Stimulated activated CD4-positive, alpha-beta T cell treated with anti-CD3 and anti-CD28 coated beads, Interleukin-15, amount 100 ng/mL, for 48 hours (primary cell): Measurements from ENCODE around the gene DDX11.
"Not testable (repeated sequence)": the region's sequence is repeated elsewhere in the genome, so short reads cannot be mapped to it uniquely, and the experiment has no call there.

ENCODE experiments used
- DNase-seq, 2 donors: peaks; one replicate each; pipeline ENCODE4 v3.0.0-alpha.2; 2020; ENCODE audit warnings: low read depth in 2 of 2

Gene DDX11

GRCh38 chr12:31067656-31068055 is 6.0 kb upstream of the DDX11 start:
- not testable (repeated sequence) for DNase-seq

GRCh38 chr12:31070971-31071740 is 2.5 kb upstream of the DDX11 start:
- not testable (repeated sequence) for DNase-seq

DNA sequence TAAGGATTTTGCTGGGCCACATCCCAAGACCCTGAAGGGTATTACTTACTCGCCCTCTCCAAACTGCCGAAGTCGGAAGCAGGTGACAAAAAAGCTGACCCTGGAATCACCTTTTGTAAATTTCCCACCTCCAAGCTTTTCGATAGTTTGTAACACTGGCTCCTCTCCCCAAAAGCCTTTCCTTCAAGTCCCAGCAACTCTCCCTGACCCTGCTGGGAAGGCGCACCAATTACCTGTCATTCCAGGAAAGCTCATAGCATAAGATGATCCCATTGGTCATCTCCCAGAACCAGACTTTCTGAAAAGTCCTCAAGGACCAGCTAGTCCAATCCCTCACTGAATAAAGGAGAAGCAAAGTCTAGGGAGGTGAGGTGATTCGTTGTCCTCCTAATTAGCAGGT is 698 bp upstream of the DDX11 start:
- not testable (repeated sequence) for DNase-seq

- not testable (repeated sequence) for DNase-seq
Observed at GRCh38 chr12:31074333-31074874, 744 bp downstream of the DDX11 start.

- not testable (repeated sequence) for DNase-seq
Observed at GRCh38 chr12:31076150-31076549, 2.5 kb downstream of the DDX11 start.

- DNase-seq: not testable (repeated sequence)
Observed at GRCh38 chr12:31077095-31077494, 3.4 kb downstream of the DDX11 start.

DNA sequence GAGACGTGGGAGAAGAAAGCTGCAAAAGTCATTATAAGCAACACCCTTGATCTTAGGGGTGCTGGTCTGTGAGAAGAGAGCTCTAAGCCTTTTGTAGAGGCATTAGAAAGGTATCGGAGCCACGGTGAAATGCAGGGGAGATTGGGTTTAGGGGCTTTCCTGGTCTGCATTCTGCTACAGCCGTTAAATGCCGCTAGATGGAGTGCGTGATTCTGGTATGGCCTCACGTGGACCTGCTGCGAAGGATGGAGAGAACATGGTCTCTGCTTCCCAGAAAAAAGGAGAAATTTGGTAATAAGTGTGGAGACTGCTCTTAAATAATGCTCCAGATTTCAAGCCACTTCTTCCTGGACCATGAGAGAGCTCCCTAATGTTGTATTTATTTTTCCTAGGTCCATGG is 4.3 kb downstream of the DDX11 start:
- DNase-seq: not testable (repeated sequence)

DNA sequence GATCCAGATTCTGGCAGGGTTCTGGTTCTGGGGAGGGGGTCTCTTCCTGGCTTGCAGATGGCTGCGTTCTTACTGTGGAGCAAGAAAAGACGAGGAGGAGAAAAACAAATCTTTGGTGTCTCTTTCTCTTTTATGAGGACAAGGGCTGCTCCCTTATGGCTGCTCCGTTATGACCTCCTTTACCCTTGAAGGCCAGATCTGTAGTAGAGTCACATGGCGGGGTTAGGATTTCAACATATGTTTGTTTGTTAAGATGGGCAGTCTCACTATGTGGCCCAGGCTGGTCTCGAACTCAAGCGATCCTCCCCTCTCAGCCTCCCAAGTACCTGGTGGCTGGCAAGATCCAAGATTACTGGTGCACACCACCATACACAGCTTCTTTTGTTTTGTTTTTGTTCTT is 5.8 kb downstream of the DDX11 start:
- not testable (repeated sequence) for DNase-seq

- DNase-seq: not testable (repeated sequence)
Observed at GRCh38 chr12:31080221-31080620, 6.6 kb downstream of the DDX11 start.

GRCh38 chr12:31081274-31081673 is 7.6 kb downstream of the DDX11 start:
- DNase-seq: not testable (repeated sequence)

DNA sequence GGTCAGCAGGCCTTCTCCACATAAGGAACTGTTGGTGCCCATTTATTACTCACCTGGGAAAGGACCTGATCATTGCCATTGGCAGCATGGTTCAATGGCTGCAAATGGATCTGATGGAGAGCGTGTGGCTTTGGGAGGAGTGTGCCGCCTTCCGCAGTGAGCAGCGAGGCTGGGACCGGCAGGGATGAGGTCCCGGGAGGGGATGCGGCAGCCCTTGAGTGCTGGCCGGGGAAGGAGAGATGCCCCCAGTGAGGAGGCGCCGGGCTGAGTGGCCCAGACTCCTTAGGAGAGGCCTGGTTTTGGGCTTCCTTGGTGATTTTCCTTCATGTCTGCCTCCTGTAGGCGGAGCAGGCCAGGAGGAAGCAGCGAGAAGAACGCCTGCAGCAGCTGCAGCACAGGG is 10.6 kb downstream of the DDX11 start:
- not testable (repeated sequence) for DNase-seq

- DNase-seq: not testable (repeated sequence)
Observed at GRCh38 chr12:31086032-31086431, 12.4 kb downstream of the DDX11 start.

- DNase-seq: not testable (repeated sequence)
Observed at GRCh38 chr12:31087486-31087885, 13.8 kb downstream of the DDX11 start.

- DNase-seq: not testable (repeated sequence)
Observed at GRCh38 chr12:31087956-31088355, 14.3 kb downstream of the DDX11 start.

GRCh38 chr12:31089072-31089471 is 15.4 kb downstream of the DDX11 start:
- no peak for DNase-seq

GRCh38 chr12:31091629-31092028 is 18.0 kb downstream of the DDX11 start:
- DNase-seq: not testable (repeated sequence)

DNA sequence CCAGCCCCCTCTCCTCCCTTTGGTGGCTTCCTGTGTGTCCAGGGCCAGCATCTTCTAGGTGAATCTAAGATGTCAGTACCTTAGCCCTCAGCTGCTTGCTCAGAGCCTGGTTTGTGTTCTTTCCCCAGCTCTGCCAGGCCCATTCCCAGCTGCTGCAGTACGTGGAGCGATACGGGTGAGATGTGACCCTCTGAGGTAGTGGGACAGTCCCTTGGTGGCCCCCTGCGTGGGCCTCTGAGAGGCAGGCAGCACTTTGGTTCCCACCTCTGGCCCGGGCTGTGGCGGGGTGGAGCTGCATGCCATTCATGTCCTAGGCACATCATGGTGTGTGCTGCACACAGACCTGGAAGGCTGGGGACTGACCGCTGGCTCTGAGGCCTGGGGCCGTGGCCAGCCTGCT is 19.1 kb downstream of the DDX11 start:
- not testable (repeated sequence) for DNase-seq

- DNase-seq: not testable (repeated sequence)
Observed at GRCh38 chr12:31095080-31095860, 21.6 kb downstream of the DDX11 start.

GRCh38 chr12:31096251-31097065 is 22.8 kb downstream of the DDX11 start:
- not testable (repeated sequence) for DNase-seq

GRCh38 chr12:31097819-31098218 is 24.2 kb downstream of the DDX11 start:
- DNase-seq: not testable (repeated sequence)

DNA sequence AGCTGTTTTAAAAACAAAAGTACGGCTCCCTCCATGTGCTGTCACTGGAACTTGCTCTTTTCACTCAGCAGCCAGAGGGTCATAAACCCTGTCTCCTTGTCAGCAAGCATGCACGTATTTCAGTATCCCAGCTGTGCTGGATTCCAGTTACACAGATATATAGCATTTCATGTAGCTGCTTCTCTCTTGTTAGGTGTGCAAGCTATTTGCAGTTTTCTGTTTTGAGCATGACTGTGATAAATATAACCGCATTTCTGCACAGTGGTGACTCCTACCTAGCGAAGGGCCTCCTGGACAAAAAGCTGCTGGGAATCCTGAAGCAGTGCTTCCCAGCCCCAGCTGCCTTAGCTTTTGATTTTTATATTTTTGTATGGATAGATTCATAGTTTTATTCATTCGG is 24.7 kb downstream of the DDX11 start:
- DNase-seq: not testable (repeated sequence)

DNA sequence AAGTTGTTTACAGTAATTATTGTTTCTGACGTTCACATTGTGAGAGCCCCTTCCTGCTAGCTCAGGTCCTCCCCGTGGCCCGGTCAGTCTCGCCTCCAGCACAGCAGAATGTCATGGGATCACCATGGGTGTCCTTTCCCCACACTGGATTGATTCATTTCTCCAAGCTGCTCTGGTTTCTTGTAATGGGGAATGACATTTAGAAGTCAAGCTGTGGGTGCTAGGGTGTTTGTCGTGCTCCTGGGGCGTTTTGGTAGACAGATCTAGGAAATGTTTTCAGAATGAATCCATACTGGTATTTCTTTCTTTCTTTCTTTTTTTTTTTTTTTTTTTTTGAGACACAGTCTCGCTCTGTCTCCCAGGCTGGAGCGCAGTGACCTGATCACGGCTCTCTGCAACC is 25.1 kb downstream of the DDX11 start:
- not testable (repeated sequence) for DNase-seq
